Muscle of leg (tissue), 11 donors: ENCODE measurements around the gene HOXB5. TPM values are rescaled to one million over a fixed set of nuclear protein-coding genes. Genes with fewer than 3 reads are reported as not detected.
A peak's percentile ranks its signal among the peaks of the same experiment; 100 is the strongest.

Experiments used
- DNase-seq: peaks from one replicate; pipeline ENCODE4 v3.0.0; 2013
- H3K27ac ChIP-seq: one replicate; pipeline ENCODE4 v1.5.1; 2013; ENCODE audit warnings: mild to moderate bottlenecking, low read length, control low read depth
- H3K27me3 ChIP-seq: one replicate; pipeline ENCODE4 v1.6.1; 2013; ENCODE audit warnings: low read length; ENCODE audit not compliant: control insufficient read depth, insufficient read depth
- H3K36me3 ChIP-seq: one replicate; pipeline ENCODE4 v1.6.1; 2013; ENCODE audit warnings: low read length; ENCODE audit not compliant: control insufficient read depth, insufficient read depth
- H3K4me1 ChIP-seq: one replicate; pipeline ENCODE4 v1.6.1; 2013; ENCODE audit warnings: low read length; ENCODE audit not compliant: control insufficient read depth, insufficient read depth
- H3K4me3 ChIP-seq: one replicate; pipeline ENCODE4 v1.5.1; 2013; ENCODE audit warnings: low read length, control low read depth
- H3K9me3 ChIP-seq: replicated peaks from 2 replicates; pipeline ENCODE4 v1.6.1; 2013; ENCODE audit warnings: low read depth, low read length; ENCODE audit not compliant: control insufficient read depth
- WGBS: methylation state at CpG from one replicate; pipeline ENCODE4 v1.1.5; 2013; ENCODE audit warnings: missing lambda C conversion rate; ENCODE audit not compliant: insufficient coverage; 5-methylcytosine and 5-hydroxymethylcytosine counted together
- polyA plus RNA-seq, 8 donors: library from polyadenylated mRNA; unstranded; fragments of 120-200 nt; gene quantifications; one replicate each; pipeline versions ENCODE4 v1.2.1 to v1.2.3, GENCODE V29; 2013; ENCODE audit warnings: inconsistent platforms in 1 of 8, low replicate concordance in 1 of 8; ENCODE audit not compliant: insufficient read length in 8 of 8, insufficient read depth in 1 of 8
- total RNA-seq: library from RNA; stranded (reverse); fragments of 120-200 nt; gene quantifications from one replicate; pipeline ENCODE4 v1.2.4, GENCODE V29; 2013

HOXB5 gene
- total and polyA plus RNA-seq, 9 donors = 0.13 to 2.7 (median 0.54) TPM

- Histone ChIP-seq H3K4me1 (peaks cover 32% of the 10 kb centered on the region), H3K9me3 (no peaks in the 10 kb centered on the region), H3K27me3 (peaks cover 100% of the 10 kb centered on the region), H3K36me3 (no peaks in the 10 kb centered on the region), H3K4me3 (peak within 1 kb of the TSS; percentile 13), H3K27ac (no peak within 1 kb of the TSS)
- no peak for DNase-seq
- 0% methylated on average over 1 of the region's 41 CpGs for WGBS
These were observed 21.7 kb upstream of the HOXB5 start, which contains the start of gene HOXB8 for GRCh38 chr17:48615047-48615962. Gene HOXB8 (minus strand): TSS chr17:48615292. CDS start chr17:48614704, 588 bp downstream.

GRCh38 chr17:48613862-48614694 is 20.5 kb upstream of the HOXB5 start:
- under 1% methylated on average over 52 of the region's 55 CpGs for WGBS
- Histone ChIP-seq H3K27ac (no peak overlapping the region), H3K36me3 (no peaks in the 10 kb centered on the region), H3K4me3 (peak overlapping the region; percentile 13), H3K9me3 (no peaks in the 10 kb centered on the region), H3K4me1 (peaks cover 36% of the 10 kb centered on the region), H3K27me3 (peaks cover 100% of the 10 kb centered on the region)
- DNase-seq = no peak

GRCh38 chr17:48612854-48613691 is 19.5 kb upstream of the HOXB5 start:
- no peaks in the 10 kb centered on the region for H3K36me3 ChIP-seq
- DNase-seq = no peak
- H3K4me1 ChIP-seq = peaks cover 34% of the 10 kb centered on the region
- peak overlapping the region; percentile 47 for H3K27ac ChIP-seq
- no peaks in the 10 kb centered on the region for H3K9me3 ChIP-seq
- WGBS = under 1% methylated on average over 58 of the region's 67 CpGs
- H3K4me3 ChIP-seq = peak overlapping the region; percentile 28
- peaks cover 100% of the 10 kb centered on the region for H3K27me3 ChIP-seq

- peaks cover 31% of the 10 kb centered on the region for H3K4me1 ChIP-seq
- H3K36me3 ChIP-seq = no peaks in the 10 kb centered on the region
- peaks cover 100% of the 10 kb centered on the region for H3K27me3 ChIP-seq
- H3K9me3 ChIP-seq = no peaks in the 10 kb centered on the region
- no peak overlapping the region for H3K4me3 ChIP-seq
- DNase-seq = no peak
- peak overlapping the region; percentile 35 for H3K27ac ChIP-seq
- WGBS = 0% methylated on average over 5 of the region's 15 CpGs
These were observed 18.9 kb upstream of the HOXB5 start for GRCh38 chr17:48612456-48612853.

- Histone ChIP-seq H3K9me3 (no peaks in the 10 kb centered on the region), H3K4me3 (peak overlapping the region; percentile 63), H3K27ac (peak overlapping the region; percentile 69), H3K36me3 (no peaks in the 10 kb centered on the region), H3K27me3 (peaks cover 100% of the 10 kb centered on the region), H3K4me1 (peaks cover 31% of the 10 kb centered on the region)
- no peak for DNase-seq
- 2% methylated on average over 28 of the region's 36 CpGs for WGBS
These were observed 18.3 kb upstream of the HOXB5 start for GRCh38 chr17:48611681-48612455.

GRCh38 chr17:48611213-48611612 is 17.6 kb upstream of the HOXB5 start:
- DNase-seq = no peak
- H3K27me3 ChIP-seq = peaks cover 100% of the 10 kb centered on the region
- peaks cover 31% of the 10 kb centered on the region for H3K4me1 ChIP-seq
- H3K4me3 ChIP-seq = peak overlapping the region; percentile 63
- no peaks in the 10 kb centered on the region for H3K9me3 ChIP-seq
- H3K36me3 ChIP-seq = no peaks in the 10 kb centered on the region
- H3K27ac ChIP-seq = peak overlapping the region; percentile 60
- WGBS = 3% methylated on average over 12 of the region's 22 CpGs

- Histone ChIP-seq H3K4me1 (peaks cover 31% of the 10 kb centered on the region), H3K27me3 (peaks cover 100% of the 10 kb centered on the region), H3K9me3 (no peaks in the 10 kb centered on the region), H3K27ac (peak within 1 kb of the TSS; percentile 69), H3K4me3 (peak within 1 kb of the TSS; percentile 63), H3K36me3 (no peaks in the 10 kb centered on the region)
- under 1% methylated on average over 61 of the region's 79 CpGs for WGBS
- DNase-seq = peak; percentile 55
These were observed 17.0 kb upstream of the HOXB5 start, which contains the start of gene HOXB7 for GRCh38 chr17:48610282-48611211. Gene HOXB7 (minus strand): TSS chr17:48611017. CDS start chr17:48610918, 99 bp downstream.

- WGBS = 1% methylated on average over 11 of the region's 15 CpGs
- H3K27ac ChIP-seq = peak overlapping the region; percentile 60
- H3K4me1 ChIP-seq = peaks cover 31% of the 10 kb centered on the region
- no peaks in the 10 kb centered on the region for H3K36me3 ChIP-seq
- no peaks in the 10 kb centered on the region for H3K9me3 ChIP-seq
- peaks cover 100% of the 10 kb centered on the region for H3K27me3 ChIP-seq
- H3K4me3 ChIP-seq = peak overlapping the region; percentile 63
- DNase-seq = no peak
These were observed 16.2 kb upstream of the HOXB5 start for GRCh38 chr17:48609759-48610281.
